ENCODE measurements around the gene PPP1R1B.

The PPP1R1B gene

GRCh38 chr17:39684369-39685192, 57.8 kb downstream of the PPP1R1B start:
- no peak for DNase-seq (ENCODE audit: low spot score)
